Measurements from ENCODE around the gene LRRTM2. TPM values are rescaled to one million over a fixed set of nuclear protein-coding genes. Genes with fewer than 3 reads are reported as not detected.

Gene LRRTM2
- total RNA-seq, 3 donors from 2014 or later, result under 0.01 to 1.4 (median 1.0) TPM

DNA sequence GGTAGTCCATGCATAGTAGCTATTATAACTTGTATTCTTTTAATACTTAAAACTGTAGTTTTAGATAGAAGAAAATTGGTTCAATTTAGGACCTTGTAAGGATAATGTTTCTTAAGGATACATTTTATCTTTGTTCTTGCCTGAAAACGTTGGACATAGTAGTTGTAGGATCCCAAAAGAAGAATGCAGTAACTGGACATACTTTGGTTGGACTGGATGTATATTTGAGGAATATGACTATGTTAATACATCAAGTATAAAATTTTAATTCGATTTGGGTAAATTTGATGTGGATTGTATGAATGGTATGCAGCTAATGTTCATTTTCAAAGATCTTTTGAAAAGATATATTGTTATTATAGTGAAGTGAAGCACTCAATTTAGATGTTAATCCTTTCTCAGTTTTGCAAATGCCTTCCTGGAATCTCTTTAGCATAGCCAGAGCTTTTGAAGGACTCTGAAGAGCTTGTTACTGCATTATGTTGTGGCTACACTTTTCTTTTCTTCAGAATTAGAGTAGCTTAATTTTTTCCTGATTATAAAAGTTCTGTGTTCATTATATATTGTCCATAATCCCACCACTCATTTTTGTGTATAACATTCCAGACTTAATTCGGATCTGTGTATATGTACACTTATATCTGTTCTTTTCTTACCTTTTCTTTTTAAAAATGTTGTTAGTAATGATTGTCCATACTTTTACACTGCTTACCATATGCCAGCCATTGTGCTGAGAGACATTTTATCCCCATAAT lies 41.2 kb downstream of the LRRTM2 start:
- intact Hi-C loops (cut with DNase I; ENCODE audit: low total_unique reads), result no loop called here
- Histone ChIP-seq H3K4me3 (no peak overlapping the region), H3K4me1 (peaks cover 0 to 10% of the 10 kb centered on the region in 2 donors), H3K36me3 (no peaks in the 10 kb centered on the region), H3K27me3 (no peaks in the 10 kb centered on the region), H3K27ac (no peak overlapping the region), H3K9me3 (no peaks in the 10 kb centered on the region)
- TF ChIP-seq POLR2A (IDR thresholded peaks at IDR 0.05), result no peak
- TF ChIP-seq POLR2AphosphoS5 (IDR thresholded peaks at IDR 0.05), result no peak
- TF ChIP-seq, protein P1, sequence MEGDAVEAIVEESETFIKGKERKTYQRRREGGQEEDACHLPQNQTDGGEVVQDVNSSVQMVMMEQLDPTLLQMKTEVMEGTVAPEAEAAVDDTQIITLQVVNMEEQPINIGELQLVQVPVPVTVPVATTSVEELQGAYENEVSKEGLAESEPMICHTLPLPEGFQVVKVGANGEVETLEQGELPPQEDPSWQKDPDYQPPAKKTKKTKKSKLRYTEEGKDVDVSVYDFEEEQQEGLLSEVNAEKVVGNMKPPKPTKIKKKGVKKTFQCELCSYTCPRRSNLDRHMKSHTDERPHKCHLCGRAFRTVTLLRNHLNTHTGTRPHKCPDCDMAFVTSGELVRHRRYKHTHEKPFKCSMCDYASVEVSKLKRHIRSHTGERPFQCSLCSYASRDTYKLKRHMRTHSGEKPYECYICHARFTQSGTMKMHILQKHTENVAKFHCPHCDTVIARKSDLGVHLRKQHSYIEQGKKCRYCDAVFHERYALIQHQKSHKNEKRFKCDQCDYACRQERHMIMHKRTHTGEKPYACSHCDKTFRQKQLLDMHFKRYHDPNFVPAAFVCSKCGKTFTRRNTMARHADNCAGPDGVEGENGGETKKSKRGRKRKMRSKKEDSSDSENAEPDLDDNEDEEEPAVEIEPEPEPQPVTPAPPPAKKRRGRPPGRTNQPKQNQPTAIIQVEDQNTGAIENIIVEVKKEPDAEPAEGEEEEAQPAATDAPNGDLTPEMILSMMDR (IDR thresholded peaks at IDR 0.05), result no peak
- DNase-seq (ENCODE audit: low spot score in 2 of 2), result no peak

DNA sequence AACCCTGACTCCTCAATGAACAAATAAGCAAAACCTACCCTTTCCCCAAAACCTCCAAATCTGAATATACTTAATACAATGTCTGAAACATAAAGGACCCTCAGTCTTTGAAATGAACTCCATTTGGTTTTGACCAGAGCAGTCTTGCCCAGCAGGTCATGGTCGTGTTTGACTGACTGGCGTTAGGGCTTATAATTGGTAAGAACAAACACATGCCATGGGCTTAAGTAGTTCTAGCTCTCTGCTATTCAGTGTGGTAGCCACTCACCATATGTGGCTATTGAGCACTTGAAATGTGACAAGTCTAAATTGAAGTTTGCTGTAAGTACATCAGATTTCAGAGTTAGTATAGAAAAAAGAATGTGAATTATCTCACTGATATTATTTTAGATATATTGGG lies 42.1 kb downstream of the LRRTM2 start:
- no peak for DNase-seq (ENCODE audit: low spot score in 2 of 2)
- TF ChIP-seq POLR2A (IDR thresholded peaks at IDR 0.05) (no peak), POLR2AphosphoS5 (IDR thresholded peaks at IDR 0.05) (no peak)
- TF ChIP-seq, protein P1 (IDR thresholded peaks at IDR 0.05), result no peak
- intact Hi-C loops (cut with DNase I; ENCODE audit: low total_unique reads), result no loop called here
- peaks cover 0 to 10% of the 10 kb centered on the region in 2 donors for H3K4me1 ChIP-seq
- H3K4me3 ChIP-seq, result no peak overlapping the region
- H3K36me3 ChIP-seq, result no peaks in the 10 kb centered on the region
- no peak overlapping the region for H3K27ac ChIP-seq
- H3K9me3 ChIP-seq, result no peaks in the 10 kb centered on the region
- no peaks in the 10 kb centered on the region for H3K27me3 ChIP-seq

DNA sequence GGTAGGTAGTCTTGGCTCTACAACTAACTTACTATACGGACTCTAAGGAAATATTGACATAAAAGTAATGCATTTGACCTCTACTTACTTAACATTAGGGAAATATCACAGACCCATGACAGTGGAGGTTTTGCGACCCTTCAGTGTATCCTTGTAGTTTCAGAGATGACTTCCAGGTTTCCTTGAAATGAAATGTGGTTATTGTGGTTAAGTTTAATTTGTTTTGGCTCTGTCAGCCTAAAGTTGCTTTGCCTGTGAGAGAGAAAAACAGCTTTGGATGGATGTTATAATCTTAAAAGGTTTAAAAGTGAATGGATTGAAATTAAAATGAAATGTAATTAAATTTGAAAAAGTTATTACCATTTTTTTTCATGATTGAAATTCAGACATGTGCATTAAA lies 42.9 kb downstream of the LRRTM2 start:
- Histone ChIP-seq H3K27me3 (no peaks in the 10 kb centered on the region), H3K4me3 (no peak overlapping the region), H3K36me3 (no peaks in the 10 kb centered on the region), H3K9me3 (no peaks in the 10 kb centered on the region), H3K27ac (no peak overlapping the region), H3K4me1 (peaks cover 0 to 10% of the 10 kb centered on the region in 2 donors)
- TF ChIP-seq, protein P1 (IDR thresholded peaks at IDR 0.05), result no peak
- TF ChIP-seq POLR2AphosphoS5 (IDR thresholded peaks at IDR 0.05) (no peak), POLR2A (IDR thresholded peaks at IDR 0.05) (no peak)
- intact Hi-C loops (cut with DNase I; ENCODE audit: low total_unique reads), result no loop called here
- DNase-seq (ENCODE audit: low spot score in 2 of 2), result no peak

DNA sequence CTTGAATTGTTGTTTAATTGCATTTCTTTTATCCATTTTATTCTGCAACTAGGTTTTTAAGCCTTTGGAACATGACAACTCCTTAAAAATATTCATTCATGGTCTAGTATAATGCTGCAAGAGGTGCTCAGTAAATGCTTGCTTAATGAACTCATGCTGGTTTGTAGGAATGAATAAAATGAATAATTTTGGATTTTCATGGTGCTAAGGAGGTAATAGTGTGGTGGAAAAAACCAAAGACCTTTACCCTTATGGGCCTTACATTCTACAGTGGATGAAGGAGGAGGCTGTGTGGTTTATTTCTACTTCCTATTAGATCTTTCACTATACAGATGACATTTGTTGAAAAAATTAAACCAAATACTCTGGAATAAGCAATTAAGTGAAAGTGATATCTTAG lies 43.4 kb downstream of the LRRTM2 start:
- TF ChIP-seq, protein P1 (IDR thresholded peaks at IDR 0.05), result no peak
- TF ChIP-seq POLR2A (IDR thresholded peaks at IDR 0.05) (no peak), POLR2AphosphoS5 (IDR thresholded peaks at IDR 0.05) (no peak)
- Histone ChIP-seq H3K36me3 (no peaks in the 10 kb centered on the region), H3K4me1 (peaks cover 0 to 10% of the 10 kb centered on the region in 2 donors), H3K27ac (no peak overlapping the region), H3K4me3 (no peak overlapping the region), H3K9me3 (no peaks in the 10 kb centered on the region), H3K27me3 (no peaks in the 10 kb centered on the region)
- DNase-seq (ENCODE audit: low spot score in 2 of 2), result no peak
- intact Hi-C loops (cut with DNase I; ENCODE audit: low total_unique reads), result no loop called here

DNA sequence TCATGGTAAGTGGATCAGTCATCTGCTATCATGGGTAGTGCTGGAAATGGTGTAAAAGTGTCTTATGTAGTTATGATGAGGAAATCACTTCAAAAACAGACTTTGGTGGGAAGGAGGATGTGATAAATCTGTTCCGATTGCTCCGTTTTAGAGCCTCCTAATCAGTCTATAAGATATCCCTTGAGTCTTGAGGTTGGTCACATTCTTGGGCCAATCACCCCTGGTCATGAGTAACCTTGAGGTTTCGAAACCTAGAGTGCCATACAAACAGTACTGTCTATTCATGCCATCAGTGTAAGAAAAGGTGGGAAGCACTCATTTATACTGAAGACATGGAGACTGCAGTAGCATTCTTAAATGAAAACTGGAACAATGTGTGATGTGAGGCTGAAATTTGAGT lies 45.8 kb downstream of the LRRTM2 start:
- no peak overlapping the region for H3K27ac ChIP-seq
- DNase-seq (ENCODE audit: low spot score in 2 of 2), result no peak
- no peaks in the 10 kb centered on the region for H3K27me3 ChIP-seq
- no peak overlapping the region for H3K4me3 ChIP-seq
- intact Hi-C loops (cut with DNase I; ENCODE audit: low total_unique reads), result no loop called here
- peaks cover 0 to 10% of the 10 kb centered on the region in 2 donors for H3K4me1 ChIP-seq
- TF ChIP-seq, protein P1 (IDR thresholded peaks at IDR 0.05), result no peak
- TF ChIP-seq POLR2A (IDR thresholded peaks at IDR 0.05) (no peak), POLR2AphosphoS5 (IDR thresholded peaks at IDR 0.05) (no peak)
- no peaks in the 10 kb centered on the region for H3K36me3 ChIP-seq
- H3K9me3 ChIP-seq, result no peaks in the 10 kb centered on the region
